SK-N-SH (cell line): ENCODE results near the gene BICC1. TPM values are rescaled to one million over a fixed set of nuclear protein-coding genes. Genes with fewer than 3 reads are reported as not detected.

ENCODE experiments used
- CTCF ChIA-PET: fragments of 300-600, 350-600 bp; formaldehyde crosslinking; extraction: SDS; loops from one replicate; lab custom pipeline; 2021; lab: Yijun Ruan, JAX
- POLR2A ChIA-PET: fragments of 350-600 bp; sonication (Branson Sonifier 250); formaldehyde crosslinking; extraction: SDS; loops from one replicate; lab custom pipeline; 2020; ENCODE audit warnings: antibody characterized with exemption, inconsistent platforms; lab: Yijun Ruan, JAX
- DNase-seq: peaks from one replicate; pipeline ENCODE4 v3.0.0; 2012
- H2AFZ ChIP-seq: fragments of 200-600 bp; sonication (generic); 2 replicates; pipeline ENCODE4 v1.8.1; 2016; ENCODE audit warnings: antibody characterized with exemption, mild to moderate bottlenecking, low read depth
- H3F3A ChIP-seq: fragments of 200-600 bp; sonication (generic); replicated peaks from 2 replicates; pipeline ENCODE3; 2016; ENCODE audit warnings: antibody characterized with exemption, mild to moderate bottlenecking; ENCODE audit not compliant: insufficient read depth
- H3K27ac ChIP-seq, 2 experiments: fragments of 200-500 bp in 1 of 2; fragments of 200-600 bp in 1 of 2; sonication (Bioruptor generic) in 1 of 2; sonication (generic), shearing (Covaris generic) in 1 of 2; 2 replicates each; pipeline versions ENCODE4 v1.5.1 to v1.6.1; 2014 to 2016; ENCODE audit warnings: low read depth in 2 of 2, inconsistent platforms in 1 of 2, low read length in 1 of 2, mild to moderate bottlenecking in 1 of 2, mixed read lengths in 1 of 2
- H3K27me3 ChIP-seq: fragments of 200-600 bp; sonication (generic), shearing (Covaris generic); 2 replicates; pipeline ENCODE4 v1.6.1; 2016; ENCODE audit warnings: mixed run types; ENCODE audit not compliant: insufficient read depth
- H3K36me3 ChIP-seq, 2 experiments: fragments of 200-500 bp in 1 of 2; fragments of 200-600 bp in 1 of 2; sonication (Bioruptor generic) in 1 of 2; sonication (generic) in 1 of 2; replicated peaks in 1 of 2; 2 replicates each; pipeline versions ENCODE3 to v1.5.1; 2014 to 2016; ENCODE audit warnings: low read length in 1 of 2, mild to moderate bottlenecking in 1 of 2; ENCODE audit not compliant: insufficient read depth in 2 of 2, control insufficient read depth in 1 of 2
- H3K4me1 ChIP-seq, 2 experiments: fragments of 200-500 bp in 1 of 2; fragments of 200-600 bp in 1 of 2; sonication (Bioruptor generic) in 1 of 2; sonication (generic), shearing (Covaris generic) in 1 of 2; 2 replicates each; pipeline versions ENCODE4 v1.5.1 to v1.6.1; 2014 to 2016; ENCODE audit warnings: low read depth in 1 of 2, low read length in 1 of 2, mixed run types in 1 of 2; ENCODE audit not compliant: insufficient read depth in 2 of 2, control insufficient read depth in 1 of 2
- H3K4me2 ChIP-seq: fragments of 200-600 bp; sonication (generic), shearing (Covaris generic); 2 replicates; pipeline ENCODE4 v1.6.1; 2017; ENCODE audit warnings: mixed run types
- H3K4me3 ChIP-seq, 2 experiments: fragments of 200-500 bp in 1 of 2; fragments of 200-600 bp in 1 of 2; sonication (Bioruptor generic) in 1 of 2; sonication (generic), shearing (Covaris generic) in 1 of 2; 2 replicates each; pipeline versions ENCODE4 v1.5.1 to v1.8.1; 2014 to 2016; ENCODE audit warnings: low read depth in 2 of 2, inconsistent platforms in 1 of 2, low read length in 1 of 2, mild to moderate bottlenecking in 1 of 2, mixed read lengths in 1 of 2, moderate library complexity in 1 of 2
- H3K79me2 ChIP-seq: fragments of 200-600 bp; sonication (generic); 2 replicates; pipeline ENCODE4 v1.8.1; 2017; ENCODE audit warnings: mild to moderate bottlenecking; ENCODE audit not compliant: insufficient read depth
- H3K9ac ChIP-seq: fragments of 200-600 bp; sonication (generic); 2 replicates; pipeline ENCODE4 v1.6.1; 2017; ENCODE audit warnings: mixed run types
- H3K9me2 ChIP-seq: fragments of 200-600 bp; sonication (generic); 2 replicates; pipeline ENCODE4 v1.6.1; 2017; ENCODE audit warnings: mixed run types
- H3K9me3 ChIP-seq: fragments of 200-600 bp; sonication (generic); 2 replicates; pipeline ENCODE4 v1.6.1; 2017; ENCODE audit warnings: mixed run types, mild to moderate bottlenecking, moderate library complexity
- H4K20me1 ChIP-seq: fragments of 200-600 bp; sonication (generic); 2 replicates; pipeline ENCODE4 v1.6.1; 2017; ENCODE audit warnings: mild to moderate bottlenecking, mixed run types; ENCODE audit not compliant: insufficient read depth
- CHD2 ChIP-seq: fragments of 150-350 bp; IDR thresholded peaks from 2 replicates; pipeline ENCODE4 v1.6.1; 2018; ENCODE audit warnings: low read length; ENCODE audit not compliant: partially characterized antibody
- FOXJ3 ChIP-seq: sonication (generic); formaldehyde crosslinking; IDR thresholded peaks from 2 replicates; pipeline ENCODE4 v1.5.1; 2020; ENCODE audit warnings: mild to moderate bottlenecking, missing genetic modification reagents
- FOXM1 ChIP-seq: IDR thresholded peaks from 2 replicates; pipeline ENCODE4 v1.4.0; 2012; ENCODE audit warnings: low read depth, mild to moderate bottlenecking
- GABPA ChIP-seq: IDR thresholded peaks from 2 replicates; pipeline ENCODE4 v1.4.0; 2012; ENCODE audit warnings: low read depth, mild to moderate bottlenecking
- GATA2 ChIP-seq: sonication (generic); formaldehyde crosslinking; IDR thresholded peaks from 2 replicates; pipeline ENCODE4 v1.5.0; 2020; ENCODE audit warnings: mild to moderate bottlenecking, missing genetic modification reagents
- JUND ChIP-seq: IDR thresholded peaks from 2 replicates; pipeline ENCODE4 v1.4.0; 2012
- MXI1 ChIP-seq: IDR thresholded peaks from 2 replicates; pipeline ENCODE4 v1.6.1; 2012; ENCODE audit warnings: mild to moderate bottlenecking, low read depth, low read length, improper control_type of control experiment
- NFIC ChIP-seq: IDR thresholded peaks from 2 replicates; pipeline ENCODE4 v1.4.0; 2012; ENCODE audit warnings: borderline replicate concordance
- POLR2AphosphoS5 ChIP-seq: IDR thresholded peaks from 2 replicates; pipeline ENCODE4 v1.6.1; 2012; ENCODE audit warnings: low read depth, low read length
- RCOR1 ChIP-seq: fragments of 150-350 bp; IDR thresholded peaks from 2 replicates; pipeline ENCODE4 v1.6.1; 2017; ENCODE audit warnings: antibody characterized with exemption, low read length
- REST ChIP-seq: IDR thresholded peaks from 2 replicates; pipeline ENCODE4 v1.6.1; 2012; ENCODE audit warnings: mild to moderate bottlenecking, low read depth, low read length, moderate library complexity
- RFX5 ChIP-seq: IDR thresholded peaks from 2 replicates; pipeline ENCODE4 v1.6.1; 2012; ENCODE audit warnings: mild to moderate bottlenecking, improper control_type of control experiment, low read length
- RXRA ChIP-seq: IDR thresholded peaks from 2 replicates; pipeline ENCODE4 v1.4.0; 2012; ENCODE audit warnings: low read depth, mild to moderate bottlenecking, borderline replicate concordance
- TCF12 ChIP-seq: IDR thresholded peaks from 2 replicates; pipeline ENCODE4 v1.4.0; 2012
- YY1 ChIP-seq: IDR thresholded peaks from 2 replicates; pipeline ENCODE4 v1.4.0; 2012; ENCODE audit warnings: low read depth, mild to moderate bottlenecking
- WGBS: methylation state at CpG from one replicate; pipeline ENCODE4 v1.1.6; 2017; ENCODE audit warnings: low lambda C conversion rate; 5-methylcytosine and 5-hydroxymethylcytosine counted together
- polyA plus RNA-seq, 3 experiments: library from polyadenylated mRNA; depleted of rRNA; stranded (reverse); fragments of >200 nt; gene quantifications; 2 replicates each; pipeline ENCODE4 v1.2.3, GENCODE V29; 2012
- TF ChIP-seq, protein P1 (sequence below): IDR thresholded peaks from 2 replicates; pipeline ENCODE4 v1.4.0; 2012; ENCODE audit warnings: low read depth, borderline replicate concordance
- TF ChIP-seq, protein P2 (sequence below): fragments of 150-350 bp; IDR thresholded peaks from 2 replicates; pipeline ENCODE4 v1.6.1; 2017; ENCODE audit warnings: antibody characterized with exemption, low read length, low read depth, borderline replicate concordance
- TF ChIP-seq, protein P3 (sequence below): IDR thresholded peaks from 2 replicates; pipeline ENCODE4 v1.4.0; 2012; ENCODE audit warnings: low read depth, borderline replicate concordance
- TF ChIP-seq, protein P4 (sequence below): fragments of 150-350 bp; IDR thresholded peaks from 2 replicates; pipeline ENCODE4 v1.6.1; 2016; ENCODE audit warnings: mild to moderate bottlenecking, low read depth, low read length

Gene BICC1
- polyA plus RNA-seq, 1 of the 3 experiments (the other 2 are of a cell fraction), result 1.5 TPM

DNA sequence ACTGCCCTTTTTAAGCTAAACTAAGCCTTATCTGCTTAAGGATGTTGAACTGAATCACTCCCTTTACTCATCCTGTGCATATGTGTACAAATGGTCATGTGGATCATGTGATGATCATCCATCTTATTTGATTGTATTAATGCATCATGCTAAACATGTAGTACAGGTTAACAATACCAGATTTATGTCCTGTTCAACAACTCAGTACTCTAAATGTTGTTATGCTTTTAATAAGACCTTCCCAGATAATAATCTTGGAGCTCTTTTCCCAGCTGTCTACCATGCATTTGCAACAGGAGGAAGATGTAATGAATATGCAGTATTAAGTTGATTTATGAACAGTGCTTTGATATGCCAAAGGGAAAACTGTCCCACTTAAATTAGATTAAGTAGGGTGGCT lies 318.0 kb downstream of the BICC1 start (continued):
- TF ChIP-seq MXI1 (no peak), NFIC (no peak), FOXM1 (no peak), RFX5 (no peak), POLR2AphosphoS5 (no peak), GATA2 (CRISPR knock-in tag) (peak; percentile 92), RXRA (no peak), FOXJ3 (CRISPR knock-in tag) (peak; percentile 46; the same call in 1 of the 2 replicates), RCOR1 (peak; percentile 87), GABPA (no peak), TCF12 (peak; percentile 13; the same call in 1 of the 2 replicates), CHD2 (peak; percentile 39)
- TF ChIP-seq, protein P1, sequence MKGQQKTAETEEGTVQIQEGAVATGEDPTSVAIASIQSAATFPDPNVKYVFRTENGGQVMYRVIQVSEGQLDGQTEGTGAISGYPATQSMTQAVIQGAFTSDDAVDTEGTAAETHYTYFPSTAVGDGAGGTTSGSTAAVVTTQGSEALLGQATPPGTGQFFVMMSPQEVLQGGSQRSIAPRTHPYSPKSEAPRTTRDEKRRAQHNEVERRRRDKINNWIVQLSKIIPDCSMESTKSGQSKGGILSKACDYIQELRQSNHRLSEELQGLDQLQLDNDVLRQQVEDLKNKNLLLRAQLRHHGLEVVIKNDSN, result no peak
- TF ChIP-seq, protein P2, sequence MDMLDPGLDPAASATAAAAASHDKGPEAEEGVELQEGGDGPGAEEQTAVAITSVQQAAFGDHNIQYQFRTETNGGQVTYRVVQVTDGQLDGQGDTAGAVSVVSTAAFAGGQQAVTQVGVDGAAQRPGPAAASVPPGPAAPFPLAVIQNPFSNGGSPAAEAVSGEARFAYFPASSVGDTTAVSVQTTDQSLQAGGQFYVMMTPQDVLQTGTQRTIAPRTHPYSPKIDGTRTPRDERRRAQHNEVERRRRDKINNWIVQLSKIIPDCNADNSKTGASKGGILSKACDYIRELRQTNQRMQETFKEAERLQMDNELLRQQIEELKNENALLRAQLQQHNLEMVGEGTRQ, result no peak
- TF ChIP-seq, protein P3, sequence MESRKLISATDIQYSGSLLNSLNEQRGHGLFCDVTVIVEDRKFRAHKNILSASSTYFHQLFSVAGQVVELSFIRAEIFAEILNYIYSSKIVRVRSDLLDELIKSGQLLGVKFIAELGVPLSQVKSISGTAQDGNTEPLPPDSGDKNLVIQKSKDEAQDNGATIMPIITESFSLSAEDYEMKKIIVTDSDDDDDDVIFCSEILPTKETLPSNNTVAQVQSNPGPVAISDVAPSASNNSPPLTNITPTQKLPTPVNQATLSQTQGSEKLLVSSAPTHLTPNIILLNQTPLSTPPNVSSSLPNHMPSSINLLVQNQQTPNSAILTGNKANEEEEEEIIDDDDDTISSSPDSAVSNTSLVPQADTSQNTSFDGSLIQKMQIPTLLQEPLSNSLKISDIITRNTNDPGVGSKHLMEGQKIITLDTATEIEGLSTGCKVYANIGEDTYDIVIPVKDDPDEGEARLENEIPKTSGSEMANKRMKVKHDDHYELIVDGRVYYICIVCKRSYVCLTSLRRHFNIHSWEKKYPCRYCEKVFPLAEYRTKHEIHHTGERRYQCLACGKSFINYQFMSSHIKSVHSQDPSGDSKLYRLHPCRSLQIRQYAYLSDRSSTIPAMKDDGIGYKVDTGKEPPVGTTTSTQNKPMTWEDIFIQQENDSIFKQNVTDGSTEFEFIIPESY, result no peak

- ChIA-PET POLR2A (no interaction called here), CTCF (interaction anchor here (1.3 to 1.4 kb wide), 2 partner anchors 10 to 18 kb away, joined by 3 to 5 read pairs; no protein-coding TSS in a partner anchor)
- Histone ChIP-seq H3K9me3 (no peaks in the 10 kb centered on the region), H2AFZ (no peak overlapping the region), H3F3A (no peaks in the 10 kb centered on the region), H3K4me3 (no peak overlapping the region), H3K4me2 (no peak overlapping the region), H3K79me2 (no peaks in the 10 kb centered on the region), H3K9me2 (no peaks in the 10 kb centered on the region), H3K27ac (no peak overlapping the region), H3K4me1 (peaks cover 0 to 12% of the 10 kb centered on the region in 2 experiments; a peak in 2 of 4 replicates), H3K36me3 (no peaks in the 10 kb centered on the region), H4K20me1 (no peaks in the 10 kb centered on the region), H3K27me3 (no peaks in the 10 kb centered on the region), H3K9ac (no peak overlapping the region)
- no peak for DNase-seq
- TF ChIP-seq, protein P4, sequence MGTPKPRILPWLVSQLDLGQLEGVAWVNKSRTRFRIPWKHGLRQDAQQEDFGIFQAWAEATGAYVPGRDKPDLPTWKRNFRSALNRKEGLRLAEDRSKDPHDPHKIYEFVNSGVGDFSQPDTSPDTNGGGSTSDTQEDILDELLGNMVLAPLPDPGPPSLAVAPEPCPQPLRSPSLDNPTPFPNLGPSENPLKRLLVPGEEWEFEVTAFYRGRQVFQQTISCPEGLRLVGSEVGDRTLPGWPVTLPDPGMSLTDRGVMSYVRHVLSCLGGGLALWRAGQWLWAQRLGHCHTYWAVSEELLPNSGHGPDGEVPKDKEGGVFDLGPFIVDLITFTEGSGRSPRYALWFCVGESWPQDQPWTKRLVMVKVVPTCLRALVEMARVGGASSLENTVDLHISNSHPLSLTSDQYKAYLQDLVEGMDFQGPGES, result no peak
- no peak for TF ChIP-seq RFX5
- TF ChIP-seq JUND, result no peak
- no peak for TF ChIP-seq REST
- TF ChIP-seq TCF12, result no peak
- no peak for TF ChIP-seq CHD2
- no peak for TF ChIP-seq RCOR1
- TF ChIP-seq YY1, result no peak
- 93% methylated on average over 5 of the region's 5 CpGs for WGBS
Observed at GRCh38 chr10:58833771-58834561, 321.3 kb downstream of the BICC1 start.
